A172 (cell line): ENCODE data around the gene VMO1. TPM values are rescaled to one million over a fixed set of nuclear protein-coding genes. Genes with fewer than 3 reads are reported as not detected.

Experiments used
- total RNA-seq: library from RNA; depleted of rRNA; stranded (reverse); fragments of >200 nt; shearing (Covaris generic); gene quantifications from 2 replicates; pipeline ENCODE4 v1.2.3, GENCODE V29; 2014; rRNA removed

The VMO1 gene
- total RNA-seq, 1 experiment from 2014 or later, result not detected

Other genes with a start within 250 kb of the VMO1 start
- 59.0 and 63.5 TPM in 2 replicates for gene MYBBP1A, start 231.0 kb downstream of the VMO1 start, total RNA-seq
- not detected in 2 replicates for gene GGT6, start 225.8 kb downstream of the VMO1 start, total RNA-seq
- 0.34 and 1.8 TPM in 2 replicates for gene SMTNL2, start 201.8 kb downstream of the VMO1 start, total RNA-seq
- not detected in 2 replicates for gene ALOX15, start 144.7 kb downstream of the VMO1 start, total RNA-seq
- gene PELP1, start 82.2 kb downstream of the VMO1 start, total RNA-seq, result 23.5 and 29.5 TPM in 2 replicates
- 6.7 and 12.3 TPM in 2 replicates for gene ARRB2, start 75.7 kb downstream of the VMO1 start, total RNA-seq
- gene MED11, start 54.9 kb downstream of the VMO1 start, total RNA-seq, result 29.9 and 33.3 TPM in 2 replicates
- gene ZMYND15, start 46.5 kb downstream of the VMO1 start, total RNA-seq, result 0.07 and 0.21 TPM in 2 replicates
- 5.1 and 8.1 TPM in 2 replicates for gene CXCL16, start 46.4 kb downstream of the VMO1 start, total RNA-seq
- gene TM4SF5, start 14.5 kb downstream of the VMO1 start, total RNA-seq, result not detected in 2 replicates
- gene GLTPD2, start 2.6 kb upstream of the VMO1 start, total RNA-seq, result not detected in 2 replicates
- gene PSMB6, start 9.8 kb upstream of the VMO1 start, total RNA-seq, result 351 and 425 TPM in 2 replicates
- 17.6 and 18.0 TPM in 2 replicates for gene PLD2, start 20.8 kb upstream of the VMO1 start, total RNA-seq
- 31.4 and 31.6 TPM in 2 replicates for gene MINK1, start 47.0 kb upstream of the VMO1 start, total RNA-seq
- 0.07 and 0.48 TPM in 2 replicates for gene C17orf107, start 113.2 kb upstream of the VMO1 start, total RNA-seq
- gene CHRNE, start 116.7 kb upstream of the VMO1 start, total RNA-seq, result not detected in 2 replicates
- gene GP1BA, start 145.9 kb upstream of the VMO1 start, total RNA-seq, result 0.17 TPM in 1 of 2 replicates, not detected in the other
- 80.8 and 82.6 TPM in 2 replicates for gene SLC25A11, start 153.7 kb upstream of the VMO1 start, total RNA-seq
- 48.2 and 49.2 TPM in 2 replicates for gene RNF167, start 153.9 kb upstream of the VMO1 start, total RNA-seq
- gene PFN1, start 162.2 kb upstream of the VMO1 start, total RNA-seq, result 1,113 and 1,180 TPM in 2 replicates
- gene ENO3, start 164.8 kb upstream of the VMO1 start, total RNA-seq, result 4.0 and 12.3 TPM in 2 replicates
- gene SPAG7, start 181.5 kb upstream of the VMO1 start, total RNA-seq, result 74.4 and 90.6 TPM in 2 replicates
- 2.4 and 7.1 TPM in 2 replicates for gene CAMTA2, start 201.3 kb upstream of the VMO1 start, total RNA-seq
- 0.88 and 1.5 TPM in 2 replicates for gene INCA1, start 211.2 kb upstream of the VMO1 start, total RNA-seq
- 123 and 125 TPM in 2 replicates for gene KIF1C, start 211.6 kb upstream of the VMO1 start, total RNA-seq
- 0.05 and 0.16 TPM in 2 replicates for gene SLC52A1, start 249.1 kb upstream of the VMO1 start, total RNA-seq